Pancreas (tissue), 10 donors: Measurements from ENCODE around the gene VTN. TPM values are rescaled to one million over a fixed set of nuclear protein-coding genes. Genes with fewer than 3 reads are reported as not detected.

Source experiments
- ATAC-seq, 4 donors: fragments of 200-7000 bp; cut with Tn5 transposase; one replicate each; pipeline versions ENCODE4 v1.8.0 to v1.9.1; 2020; ENCODE audit warnings: mild to moderate bottlenecking in 4 of 4, moderate library complexity in 4 of 4
- DNase-seq, 6 donors: peaks; one replicate each; pipeline ENCODE4 v3.0.0-alpha.2; 2020
- FAIRE-seq: peaks from 2 replicates; lab custom pipeline; 2012; peaks lifted over from hg19 to GRCh38; lab: Jason Lieb, UNC
- H3K27ac ChIP-seq, 4 donors: fragments of 200-600 bp; sonication (generic); 1 replicate in 3 of 4; 2 replicates in 1 of 4; pipeline versions ENCODE4 v1.5.0 to v1.8.0; 2020
- H3K27me3 ChIP-seq, 4 donors: fragments of 200-600 bp; one replicate each; pipeline ENCODE4 v1.8.0; 2021
- H3K36me3 ChIP-seq, 3 donors: fragments of 200-600 bp; sonication (generic) in 1 of 3; one replicate each; pipeline versions ENCODE4 v1.5.0 to v1.8.0; 2020 to 2021
- H3K4me1 ChIP-seq, 3 donors: fragments of 200-600 bp; one replicate each; pipeline ENCODE4 v1.8.0; 2021
- H3K4me3 ChIP-seq, 4 donors: fragments of 200-600 bp; sonication (generic) in 2 of 4; one replicate each; pipeline versions ENCODE4 v1.5.0 to v1.8.0; 2020 to 2021
- H3K9me3 ChIP-seq, 4 donors: fragments of 200-600 bp; one replicate each; pipeline ENCODE4 v1.8.0; 2021
- WGBS, 2 donors: extraction: QIAGEN DNeasy Blood & Tissue Kit; methylation state at CpG; one replicate each; pipeline ENCODE4 v1.1.7; 2013; 5-methylcytosine and 5-hydroxymethylcytosine counted together
- intact Hi-C, 3 donors: fragments of 100-400 bp; cut with DNase I; formaldehyde crosslinking; loops; one replicate each; pipeline versions ENCODE4 v1.11.1 to v1.14.2; 2022
- polyA plus RNA-seq, 2 donors: library from polyadenylated mRNA; stranded (reverse); fragments of 200-250 nt; gene quantifications; one replicate each; pipeline ENCODE4 v1.2.3, GENCODE V29; 2013
- total RNA-seq, 6 donors: library from RNA; stranded (reverse); fragmentation: NEBNext Ultra II Directional in 4 of 6; extraction: Animal tissue kit (Norgen Biotek cat#: 25700) in 4 of 6; gene quantifications; one replicate each; pipeline versions ENCODE4 v1.2.1 to v1.2.4, GENCODE V29; 2021 to 2023
- TF ChIP-seq, protein P1 (sequence below), 4 donors: fragments of 200-600 bp; sonication (generic) in 3 of 4; IDR thresholded peaks; one replicate each; pipeline versions ENCODE4 v1.5.0 to v1.8.0; 2021; ENCODE audit warnings: antibody characterized with exemption in 4 of 4
- donor health status: healthy with polysubstance abuse.
- donor health status: DM: no; HTN: no; CAD: no; lungs with moderate emphysema.
- donor health status: DM: no; HTN: no; CAD: no.
- donor health status: control.
- donor health status: control.
- donor health status: Bipolar disorder and iron deficiency.
- donor health status: DM: yes; HTN: yes; CAD: no.
- donor health status: DM: no; HTN: no; CAD: no.
- donor health status: DM: no; HTN: no; CAD: no.
- donor health status: DM: yes; HTN: yes; CAD: no.

The VTN gene
- total and polyA plus RNA-seq, 8 donors, result 5.2 to 21.6 (median 12.1) TPM

DNA sequence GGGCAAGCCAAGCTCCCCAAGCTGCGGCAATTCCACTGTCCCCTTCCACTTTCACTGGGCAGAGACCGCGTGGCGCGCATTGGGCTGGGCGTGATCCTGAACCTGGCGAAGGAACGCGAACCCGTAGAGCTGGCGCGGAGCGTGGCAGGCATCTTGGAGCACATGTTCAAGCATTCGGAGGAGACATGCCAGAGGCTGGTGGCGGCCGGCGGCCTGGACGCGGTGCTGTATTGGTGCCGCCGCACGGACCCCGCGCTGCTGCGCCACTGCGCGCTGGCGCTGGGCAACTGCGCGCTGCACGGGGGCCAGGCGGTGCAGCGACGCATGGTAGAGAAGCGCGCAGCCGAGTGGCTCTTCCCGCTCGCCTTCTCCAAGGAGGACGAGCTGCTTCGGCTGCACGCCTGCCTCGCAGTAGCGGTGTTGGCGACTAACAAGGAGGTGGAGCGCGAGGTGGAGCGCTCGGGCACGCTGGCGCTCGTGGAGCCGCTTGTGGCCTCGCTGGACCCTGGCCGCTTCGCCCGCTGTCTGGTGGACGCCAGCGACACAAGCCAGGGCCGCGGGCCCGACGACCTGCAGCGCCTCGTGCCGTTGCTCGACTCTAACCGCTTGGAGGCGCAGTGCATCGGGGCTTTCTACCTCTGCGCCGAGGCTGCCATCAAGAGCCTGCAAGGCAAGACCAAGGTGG is 11.2 kb upstream of the VTN start:
- no peak for DNase-seq
- intact Hi-C loops, result no loop called here
- Histone ChIP-seq H3K36me3 (no peaks in the 10 kb centered on the region), H3K27ac (no peak overlapping the region), H3K4me3 (no peak overlapping the region), H3K9me3 (no peaks in the 10 kb centered on the region), H3K4me1 (peaks cover 0 to 5% (median 0%) of the 10 kb centered on the region in 3 donors), H3K27me3 (no peaks in the 10 kb centered on the region)
- no peak for FAIRE-seq
- WGBS, 2 donors, result 39 to 40% methylated on average over 69 to 72 of the region's 72 CpGs
- no peak for ATAC-seq
- TF ChIP-seq, protein P1, sequence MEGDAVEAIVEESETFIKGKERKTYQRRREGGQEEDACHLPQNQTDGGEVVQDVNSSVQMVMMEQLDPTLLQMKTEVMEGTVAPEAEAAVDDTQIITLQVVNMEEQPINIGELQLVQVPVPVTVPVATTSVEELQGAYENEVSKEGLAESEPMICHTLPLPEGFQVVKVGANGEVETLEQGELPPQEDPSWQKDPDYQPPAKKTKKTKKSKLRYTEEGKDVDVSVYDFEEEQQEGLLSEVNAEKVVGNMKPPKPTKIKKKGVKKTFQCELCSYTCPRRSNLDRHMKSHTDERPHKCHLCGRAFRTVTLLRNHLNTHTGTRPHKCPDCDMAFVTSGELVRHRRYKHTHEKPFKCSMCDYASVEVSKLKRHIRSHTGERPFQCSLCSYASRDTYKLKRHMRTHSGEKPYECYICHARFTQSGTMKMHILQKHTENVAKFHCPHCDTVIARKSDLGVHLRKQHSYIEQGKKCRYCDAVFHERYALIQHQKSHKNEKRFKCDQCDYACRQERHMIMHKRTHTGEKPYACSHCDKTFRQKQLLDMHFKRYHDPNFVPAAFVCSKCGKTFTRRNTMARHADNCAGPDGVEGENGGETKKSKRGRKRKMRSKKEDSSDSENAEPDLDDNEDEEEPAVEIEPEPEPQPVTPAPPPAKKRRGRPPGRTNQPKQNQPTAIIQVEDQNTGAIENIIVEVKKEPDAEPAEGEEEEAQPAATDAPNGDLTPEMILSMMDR (IDR thresholded peaks at IDR 0.05), result no peak

DNA sequence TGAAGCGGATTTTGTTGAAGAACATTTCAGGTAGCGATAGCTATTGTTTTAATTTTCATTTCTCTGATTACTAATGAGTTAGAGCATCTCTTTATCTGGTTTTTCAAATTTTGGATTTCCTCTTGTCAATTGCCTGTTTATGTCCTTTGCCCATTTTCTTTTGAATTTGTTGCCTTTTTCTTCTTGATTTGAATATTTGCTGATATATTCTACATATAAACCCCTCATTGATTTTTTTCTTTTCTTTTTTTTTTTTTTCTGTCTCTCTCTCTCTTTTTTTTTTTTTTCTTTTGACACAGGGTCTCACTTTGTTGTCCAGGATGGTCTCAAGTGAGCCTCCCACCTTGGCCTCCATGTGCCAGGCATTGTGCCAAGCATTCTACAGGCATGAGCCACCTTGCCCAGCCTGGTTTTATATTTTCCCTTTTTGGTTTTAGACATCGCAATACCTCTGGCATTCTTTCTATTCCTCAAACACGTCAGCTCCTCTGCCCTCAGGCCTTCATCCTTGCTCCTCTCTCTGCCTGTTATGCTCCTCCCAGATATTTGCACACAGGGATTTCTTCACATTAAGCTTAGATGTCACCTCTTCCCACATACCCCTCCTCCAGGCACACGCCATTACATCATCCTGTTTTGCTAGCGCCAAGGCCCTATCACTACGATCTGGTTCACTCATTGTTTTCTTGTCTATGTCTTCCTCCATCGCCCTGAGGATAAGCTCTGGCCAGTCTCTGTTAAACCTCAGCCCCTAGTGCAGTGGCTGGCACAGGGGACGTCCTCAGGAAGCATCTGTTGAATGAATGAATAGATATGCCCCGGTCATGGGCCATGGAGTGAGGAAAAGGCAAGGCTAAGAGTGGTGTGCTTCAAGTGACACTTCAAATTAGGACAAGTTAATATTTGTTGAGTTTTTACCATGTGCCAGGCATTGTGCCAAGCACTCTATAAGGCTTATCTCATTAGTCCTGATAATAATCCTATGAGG is 10.0 kb upstream of the VTN start:
- peaks cover 0 to 3% (median 0%) of the 10 kb centered on the region in 3 donors for H3K4me1 ChIP-seq
- H3K4me3 ChIP-seq, result no peak overlapping the region
- no peak for ATAC-seq
- no peaks in the 10 kb centered on the region for H3K27me3 ChIP-seq
- FAIRE-seq, result no peak
- TF ChIP-seq, protein P1 (IDR thresholded peaks at IDR 0.05), result no peak
- intact Hi-C loops, result no loop called here
- no peaks in the 10 kb centered on the region for H3K9me3 ChIP-seq
- DNase-seq, result no peak
- H3K36me3 ChIP-seq, result no peaks in the 10 kb centered on the region
- H3K27ac ChIP-seq, result no peak overlapping the region
- 74 to 76% methylated on average over 10 of the region's 10 CpGs for WGBS, 2 donors

DNA sequence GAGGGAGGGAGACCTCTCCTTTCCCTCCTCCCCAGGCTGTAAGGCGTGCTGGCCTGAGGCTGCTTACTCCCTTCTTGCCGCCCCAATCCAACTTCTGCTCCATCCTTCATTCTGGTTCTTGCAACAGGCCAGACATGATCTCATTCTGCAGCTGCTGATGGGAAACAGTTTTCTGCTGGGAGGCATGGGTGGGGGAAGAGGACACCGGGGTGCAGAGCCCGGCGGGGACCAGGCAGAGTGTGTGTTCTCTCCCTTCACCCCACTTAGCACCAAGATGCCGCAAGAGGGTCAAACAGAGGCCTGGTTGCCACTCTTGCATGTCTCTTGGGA is 2.8 kb upstream of the VTN start:
- no peaks in the 10 kb centered on the region for H3K36me3 ChIP-seq
- intact Hi-C loops, result no loop called here
- H3K27me3 ChIP-seq, result no peaks in the 10 kb centered on the region
- H3K9me3 ChIP-seq, result no peaks in the 10 kb centered on the region
- ATAC-seq (no peak), DNase-seq (no peak), FAIRE-seq (no peak)
- TF ChIP-seq, protein P1 (IDR thresholded peaks at IDR 0.05), result no peak
- peaks cover 9 to 28% (median 13%) of the 10 kb centered on the region in 3 donors for H3K4me1 ChIP-seq
- H3K27ac ChIP-seq, result no peak overlapping the region
- no peak overlapping the region for H3K4me3 ChIP-seq
- WGBS, 2 donors, result 94 to 97% methylated on average over 6 of the region's 6 CpGs

DNA sequence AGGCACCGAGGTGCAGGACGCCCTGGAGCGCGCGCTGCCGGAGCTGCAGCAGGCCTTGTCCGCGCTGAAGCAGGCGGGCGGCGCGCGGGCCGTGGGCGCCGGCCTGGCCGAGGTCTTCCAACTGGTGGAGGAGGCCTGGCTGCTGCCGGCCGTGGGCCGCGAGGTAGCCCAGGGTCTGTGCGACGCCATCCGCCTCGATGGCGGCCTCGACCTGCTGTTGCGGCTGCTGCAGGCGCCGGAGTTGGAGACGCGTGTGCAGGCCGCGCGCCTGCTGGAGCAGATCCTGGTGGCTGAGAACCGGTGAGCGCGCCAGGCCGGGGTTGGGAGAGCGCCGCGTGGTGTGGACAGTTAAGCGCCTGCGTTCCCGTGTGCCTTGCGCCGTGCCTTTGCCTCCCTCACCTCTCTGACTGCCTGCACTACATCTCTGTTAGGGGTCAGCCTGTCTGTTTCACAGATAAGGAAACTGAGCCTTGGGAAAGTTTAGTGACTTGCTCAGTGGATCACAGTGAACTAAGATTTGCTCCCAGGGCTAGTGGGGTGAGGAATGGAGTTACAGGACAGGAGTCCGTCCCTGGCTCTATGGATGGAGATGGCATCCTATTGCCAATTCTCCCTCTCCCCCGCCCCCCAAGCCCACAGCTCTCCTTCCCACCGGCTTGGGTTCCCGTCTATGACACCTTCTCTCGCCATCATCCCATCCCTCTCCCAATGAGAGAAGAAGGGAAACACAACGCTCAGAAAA is 2.3 kb upstream of the VTN start:
- 31 to 35% methylated on average over 42 to 53 of the region's 53 CpGs for WGBS, 2 donors
- FAIRE-seq, result no peak
- Histone ChIP-seq H3K27ac (peak overlapping the region in 2 of 4 donors; percentile 18 to 37), H3K4me3 (peak overlapping the region; percentile 17 to 54 (median 38)), H3K36me3 (no peaks in the 10 kb centered on the region), H3K4me1 (peaks cover 9 to 28% (median 13%) of the 10 kb centered on the region in 3 donors), H3K9me3 (no peaks in the 10 kb centered on the region), H3K27me3 (no peaks in the 10 kb centered on the region)
- peak in 1 of 6 donors; percentile 74 for DNase-seq
- intact Hi-C loops, result no loop called here
- peak in 1 of 4 donors; percentile 8 for ATAC-seq
- TF ChIP-seq, protein P1 (IDR thresholded peaks at IDR 0.05), result no peak
